GM12864 (cell line): Measurements from ENCODE around the gene SLC13A4.

Experiments used
- DNase-seq: peaks from one replicate; pipeline ENCODE4 v3.0.0-alpha.2; 2011; ENCODE audit warnings: low read depth
- H3K4me3 ChIP-seq: 2 replicates; pipeline ENCODE4 v1.5.1; 2011; ENCODE audit warnings: mild to moderate bottlenecking, low read depth, low read length, control low read depth
- TF ChIP-seq, protein P1 (sequence below): IDR thresholded peaks from 2 replicates; pipeline ENCODE4 v1.5.1; 2011; ENCODE audit warnings: low read depth, mild to moderate bottlenecking, moderate library complexity, low read length, control low read depth, inconsistent platforms; ENCODE audit errors: missing control alignments

The SLC13A4 gene

DNA sequence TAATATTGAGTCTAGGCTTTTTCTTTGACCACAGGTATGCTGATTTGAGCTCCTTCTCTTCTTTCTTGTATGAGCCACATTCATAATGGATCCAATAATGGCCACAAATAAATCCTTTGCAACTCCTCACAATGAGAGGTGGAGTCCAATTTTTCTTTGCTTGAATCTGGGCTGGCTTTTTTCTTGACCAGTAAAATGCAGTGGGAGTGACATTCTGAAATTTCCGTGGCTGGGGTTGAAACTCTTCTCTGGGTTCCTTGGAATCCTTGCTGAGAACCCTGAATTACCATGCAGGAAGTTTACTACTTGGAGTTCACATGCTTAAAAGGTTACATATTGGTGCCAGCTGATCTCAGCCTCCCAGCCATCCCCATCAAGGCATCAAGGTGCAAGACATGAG lies 43.1 kb upstream of the SLC13A4 start:
- no peak overlapping the region for H3K4me3 ChIP-seq
- TF ChIP-seq, protein P1, sequence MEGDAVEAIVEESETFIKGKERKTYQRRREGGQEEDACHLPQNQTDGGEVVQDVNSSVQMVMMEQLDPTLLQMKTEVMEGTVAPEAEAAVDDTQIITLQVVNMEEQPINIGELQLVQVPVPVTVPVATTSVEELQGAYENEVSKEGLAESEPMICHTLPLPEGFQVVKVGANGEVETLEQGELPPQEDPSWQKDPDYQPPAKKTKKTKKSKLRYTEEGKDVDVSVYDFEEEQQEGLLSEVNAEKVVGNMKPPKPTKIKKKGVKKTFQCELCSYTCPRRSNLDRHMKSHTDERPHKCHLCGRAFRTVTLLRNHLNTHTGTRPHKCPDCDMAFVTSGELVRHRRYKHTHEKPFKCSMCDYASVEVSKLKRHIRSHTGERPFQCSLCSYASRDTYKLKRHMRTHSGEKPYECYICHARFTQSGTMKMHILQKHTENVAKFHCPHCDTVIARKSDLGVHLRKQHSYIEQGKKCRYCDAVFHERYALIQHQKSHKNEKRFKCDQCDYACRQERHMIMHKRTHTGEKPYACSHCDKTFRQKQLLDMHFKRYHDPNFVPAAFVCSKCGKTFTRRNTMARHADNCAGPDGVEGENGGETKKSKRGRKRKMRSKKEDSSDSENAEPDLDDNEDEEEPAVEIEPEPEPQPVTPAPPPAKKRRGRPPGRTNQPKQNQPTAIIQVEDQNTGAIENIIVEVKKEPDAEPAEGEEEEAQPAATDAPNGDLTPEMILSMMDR, result no peak
- DNase-seq, result no peak

DNA sequence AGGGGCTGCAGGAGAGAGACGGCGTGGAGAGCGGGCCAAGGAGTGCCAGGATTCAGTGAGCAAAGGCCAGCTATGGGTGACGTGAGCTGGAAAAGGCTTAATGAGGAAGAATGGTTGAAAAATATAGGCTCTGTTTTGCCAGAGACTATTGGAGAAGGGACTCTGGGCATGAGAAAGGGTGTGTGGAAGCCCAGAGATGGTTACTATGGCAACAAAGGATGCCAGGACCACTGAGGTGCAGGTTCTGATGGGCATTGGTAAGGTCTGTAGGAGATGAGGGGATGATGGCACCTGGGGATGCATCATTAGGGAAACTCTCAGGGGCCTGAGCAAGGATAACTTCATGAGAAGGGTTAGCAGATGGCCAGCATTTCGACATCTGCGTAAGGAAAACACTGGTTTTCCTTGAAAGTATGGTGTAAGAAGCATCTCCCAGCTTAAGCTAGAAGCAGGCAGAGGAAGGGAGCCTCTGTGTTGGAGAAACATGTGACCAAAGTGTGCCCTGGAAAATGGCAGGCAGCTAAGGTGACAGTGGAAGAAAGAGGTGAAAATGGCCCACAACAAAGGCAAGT lies 42.2 kb upstream of the SLC13A4 start:
- TF ChIP-seq, protein P1, result no peak
- no peak for DNase-seq
- no peak overlapping the region for H3K4me3 ChIP-seq

DNA sequence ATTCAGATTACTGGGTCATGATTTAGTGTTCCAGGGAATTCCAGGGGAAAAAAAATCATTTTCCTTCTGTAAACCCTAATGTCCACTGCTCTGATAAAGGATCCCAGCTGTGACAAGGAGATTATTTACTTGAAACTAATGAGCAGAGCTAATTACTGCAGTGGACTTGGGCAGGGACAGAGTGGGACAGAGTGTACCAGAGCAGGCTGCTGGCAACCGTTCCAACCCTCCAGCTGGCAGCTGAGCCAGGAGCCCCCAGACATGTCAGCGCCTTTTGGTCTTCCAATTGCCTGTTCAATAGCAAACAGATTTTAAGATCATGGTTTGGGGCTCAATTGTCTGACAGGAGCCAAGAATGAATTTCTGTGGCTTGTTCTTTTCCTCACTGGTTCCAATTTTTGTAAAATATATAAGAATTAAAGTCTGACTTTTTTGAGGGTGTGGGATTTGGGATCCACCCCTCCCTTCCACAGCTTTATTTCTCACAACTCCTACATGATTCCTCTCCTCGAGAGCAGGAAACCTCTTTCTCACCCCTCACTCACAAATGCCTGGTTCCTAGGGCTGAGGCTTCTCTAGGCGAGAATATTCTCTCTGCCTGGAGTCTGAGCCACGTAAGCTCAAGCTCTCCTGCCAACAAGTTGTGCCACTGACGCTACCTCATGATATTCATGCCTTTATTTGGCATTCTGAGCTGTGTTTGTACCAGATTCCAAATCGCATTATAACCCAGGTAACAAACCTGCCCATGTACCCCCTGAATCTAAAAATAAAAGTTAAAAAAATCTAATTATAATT lies 41.2 kb upstream of the SLC13A4 start:
- TF ChIP-seq, protein P1, result no peak
- no peak overlapping the region for H3K4me3 ChIP-seq
- no peak for DNase-seq

DNA sequence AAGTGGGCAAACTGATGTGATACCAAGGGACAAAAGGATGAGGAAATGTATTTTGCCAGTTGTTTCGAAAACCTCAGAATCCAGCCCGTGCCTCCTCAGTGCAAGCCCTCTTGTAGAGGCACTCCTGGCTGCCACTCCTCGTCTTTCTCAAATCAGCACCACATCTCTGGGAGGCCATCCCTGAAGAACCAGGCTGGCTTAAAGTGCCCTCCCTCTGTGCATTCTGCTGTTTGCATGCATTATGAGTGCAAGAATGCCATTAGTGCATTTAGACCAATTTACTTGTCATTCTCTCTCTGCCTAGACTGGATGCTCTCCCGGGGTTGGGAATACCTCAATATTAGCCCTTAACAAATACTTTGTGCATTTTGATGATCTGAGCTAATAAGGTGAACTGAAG lies 40.5 kb upstream of the SLC13A4 start:
- no peak overlapping the region for H3K4me3 ChIP-seq
- TF ChIP-seq, protein P1, result no peak
- no peak for DNase-seq

DNA sequence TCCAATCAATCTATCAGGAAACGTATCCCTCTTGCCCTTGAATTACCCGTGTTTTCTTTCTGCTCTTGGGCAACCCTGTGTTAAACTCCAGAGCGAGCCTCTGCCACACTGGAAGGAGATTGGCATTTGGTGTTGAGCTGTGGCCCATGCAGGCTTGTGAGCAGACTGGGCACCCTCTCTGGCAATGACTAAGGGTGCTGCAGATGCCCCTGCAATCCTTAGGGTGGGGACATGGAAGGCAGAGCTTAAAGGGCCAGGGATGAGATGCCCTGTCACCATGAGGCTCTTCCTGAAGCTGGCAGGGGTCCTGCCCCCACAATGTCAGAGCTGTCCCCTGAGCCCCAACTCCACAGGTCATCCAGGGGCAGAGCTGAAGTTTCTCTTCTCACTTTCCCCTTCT lies 40.1 kb upstream of the SLC13A4 start:
- TF ChIP-seq, protein P1, result no peak
- no peak overlapping the region for H3K4me3 ChIP-seq
- DNase-seq, result no peak

DNA sequence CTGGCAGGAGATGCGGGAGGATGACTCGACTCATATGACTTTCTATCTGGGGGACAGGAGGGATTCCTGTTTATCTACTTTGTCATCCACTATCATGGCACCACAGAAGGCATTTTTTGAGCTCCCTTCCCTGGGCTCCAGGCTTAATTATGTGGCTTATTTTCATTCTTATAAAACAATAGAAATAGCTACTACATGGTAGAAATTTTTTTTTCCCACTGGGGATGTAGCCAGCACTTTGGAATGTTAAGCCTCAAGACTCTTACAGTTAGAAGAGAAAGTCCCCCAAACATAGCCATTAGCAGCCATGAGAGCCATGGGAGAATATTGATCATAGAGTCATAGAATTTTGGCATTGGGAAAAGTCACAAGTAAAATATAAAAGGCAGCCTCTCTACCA lies 35.3 kb upstream of the SLC13A4 start:
- no peak overlapping the region for H3K4me3 ChIP-seq
- DNase-seq, result no peak
- TF ChIP-seq, protein P1, result no peak

DNA sequence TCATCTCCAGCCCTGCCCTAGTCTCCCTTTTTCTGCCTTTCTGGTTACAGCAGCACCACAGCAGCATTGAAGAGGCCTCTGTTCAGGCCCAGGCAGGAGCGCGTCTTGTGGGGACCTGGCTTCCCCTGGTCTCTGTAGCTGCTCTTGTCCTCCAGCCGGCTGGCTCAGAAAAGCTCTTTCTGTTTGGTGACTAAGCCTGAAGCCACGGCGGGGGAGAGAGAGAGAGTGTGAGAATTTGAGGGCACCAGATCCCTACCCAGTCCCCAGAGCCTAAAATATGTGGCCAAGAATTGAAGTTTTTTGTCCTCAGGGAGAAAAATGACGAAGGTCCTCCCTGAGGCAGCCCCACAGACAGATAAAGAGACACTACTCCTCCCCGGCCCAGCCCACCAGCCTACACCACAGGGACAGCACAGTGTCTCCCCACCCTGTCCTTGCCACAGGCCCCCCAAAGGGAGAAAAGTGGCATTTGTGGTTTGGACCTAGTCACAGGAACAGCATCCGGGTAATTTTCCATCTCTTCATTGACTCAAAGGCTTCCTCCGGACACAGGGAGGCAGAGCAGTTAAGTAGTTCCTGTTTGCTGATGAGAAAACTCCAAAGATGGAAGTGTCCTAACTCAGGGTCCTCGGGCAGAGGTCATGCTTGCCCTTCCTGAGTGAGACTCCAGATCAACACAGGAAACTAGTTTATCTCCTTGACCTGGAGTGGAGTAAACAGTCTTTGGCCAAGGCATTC lies 33.9 kb upstream of the SLC13A4 start:
- TF ChIP-seq, protein P1, result no peak
- no peak for DNase-seq
- no peak overlapping the region for H3K4me3 ChIP-seq
